Hepatocyte (in vitro differentiated cells): ENCODE measurements around the gene TIMM29. TPM values are rescaled to one million over a fixed set of nuclear protein-coding genes. Genes with fewer than 3 reads are reported as not detected.

Experiments
- DNase-seq: peaks from one replicate; pipeline ENCODE4 v3.0.0-alpha.2; 2016; ENCODE audit warnings: low spot score
- H2AFZ ChIP-seq: fragments of 200-600 bp; sonication (generic); 2 replicates; pipeline ENCODE4 v1.6.0; 2016; ENCODE audit warnings: antibody characterized with exemption, mild to moderate bottlenecking
- H3K27ac ChIP-seq: fragments of 200-600 bp; sonication (generic); 2 replicates; pipeline ENCODE4 v1.5.1; 2016; ENCODE audit warnings: mild to moderate bottlenecking
- H3K27me3 ChIP-seq: fragments of 200-600 bp; sonication (generic); 2 replicates; pipeline ENCODE4 v1.6.1; 2016
- H3K36me3 ChIP-seq: fragments of 200-600 bp; sonication (generic); replicated peaks from 2 replicates; pipeline ENCODE4 v1.5.1; 2016; ENCODE audit warnings: low read depth; ENCODE audit not compliant: insufficient read depth
- H3K4me1 ChIP-seq: fragments of 200-600 bp; sonication (generic); 2 replicates; pipeline ENCODE4 v1.5.1; 2016; ENCODE audit warnings: mild to moderate bottlenecking, moderate library complexity; ENCODE audit not compliant: insufficient read depth
- H3K4me2 ChIP-seq: fragments of 200-600 bp; sonication (generic); 2 replicates; pipeline ENCODE4 v1.6.0; 2016
- H3K4me3 ChIP-seq: fragments of 200-600 bp; sonication (generic); 2 replicates; pipeline ENCODE4 v1.5.1; 2016; ENCODE audit warnings: mild to moderate bottlenecking
- H3K79me2 ChIP-seq: fragments of 200-600 bp; sonication (generic); 2 replicates; pipeline ENCODE4 v1.6.0; 2017; ENCODE audit warnings: mild to moderate bottlenecking
- H3K9me2 ChIP-seq: fragments of 200-600 bp; sonication (generic); replicated peaks from 2 replicates; pipeline ENCODE4 v1.6.0; 2017; ENCODE audit warnings: mild to moderate bottlenecking; ENCODE audit not compliant: insufficient read depth
- H3K9me3 ChIP-seq: fragments of 200-600 bp; sonication (generic); 2 replicates; pipeline ENCODE4 v1.5.1; 2016; ENCODE audit warnings: low read depth, mild to moderate bottlenecking
- H4K20me1 ChIP-seq: fragments of 200-600 bp; sonication (generic); 2 replicates; pipeline ENCODE4 v1.6.0; 2016; ENCODE audit warnings: mild to moderate bottlenecking; ENCODE audit not compliant: insufficient read depth, poor library complexity, severe bottlenecking
- CTCF ChIP-seq: fragments of 200-600 bp; sonication (generic); IDR thresholded peaks from 2 replicates; pipeline ENCODE4 v1.5.1; 2016; ENCODE audit warnings: antibody characterized with exemption, mild to moderate bottlenecking; ENCODE audit not compliant: poor library complexity
- EZH2 ChIP-seq: fragments of 200-600 bp; sonication (generic); IDR thresholded peaks from 2 replicates; pipeline ENCODE4 v1.6.1; 2016; ENCODE audit warnings: antibody characterized with exemption, mild to moderate bottlenecking, borderline replicate concordance
- EZH2phosphoT487 ChIP-seq: fragments of 200-600 bp; sonication (generic); IDR thresholded peaks from one replicate; pipeline ENCODE4 v1.6.1; 2018; ENCODE audit warnings: antibody characterized with exemption, mild to moderate bottlenecking, low read depth, moderate library complexity; ENCODE audit not compliant: unreplicated experiment, severe bottlenecking
- WGBS: methylation state at CpG from one replicate; pipeline ENCODE4 v1.1.6; 2016; ENCODE audit warnings: low lambda C conversion rate; ENCODE audit errors: missing lambda C conversion rate; 5-methylcytosine and 5-hydroxymethylcytosine counted together
- polyA plus RNA-seq: library from polyadenylated mRNA; unstranded; fragments of >200 nt; fragmentation: Nextera tagmentation; extraction: Ambion mirVana; gene quantifications from 2 replicates; pipeline ENCODE4 v1.2.1, GENCODE V29; 2016
- total RNA-seq: library from RNA; depleted of rRNA; stranded (reverse); fragments of >200 nt; gene quantifications from 2 replicates; pipeline ENCODE4 v1.2.3, GENCODE V29; 2014

Gene TIMM29
- 19.4 and 36.2 TPM in 2 replicates for total RNA-seq
- 23.0 and 24.1 TPM in 2 replicates for polyA plus RNA-seq

GRCh38 chr19:10928563-10929401, at the start of gene TIMM29, which contains the start of gene YIPF2:
TIMM29 (plus strand) TSS chr19:10928811; CDS start chr19:10928823, 12 bp downstream.
YIPF2 (minus strand) TSS chr19:10928639; CDS start chr19:10928410, 229 bp downstream.
- Histone ChIP-seq H3K9me3 (no peaks in the 10 kb centered on the region), H3K9me2 (no peaks in the 10 kb centered on the region), H3K27ac (peak within 1 kb of the TSS; percentile 76), H3K4me3 (peak within 1 kb of the TSS; percentile 65), H3K27me3 (no peaks in the 10 kb centered on the region), H3K79me2 (peaks cover 65% of the 10 kb centered on the region), H4K20me1 (peaks cover 4% of the 10 kb centered on the region), H3K4me1 (peaks cover 12% of the 10 kb centered on the region), H2AFZ (peak within 1 kb of the TSS; percentile 60), H3K36me3 (no peaks in the 10 kb centered on the region), H3K4me2 (peak within 1 kb of the TSS; percentile 97)
- DNase-seq, result peak; percentile 99
- TF ChIP-seq EZH2phosphoT487, result no peak
- TF ChIP-seq EZH2, result no peak
- no peak for TF ChIP-seq CTCF
- 3% methylated on average over 54 of the region's 96 CpGs for WGBS

- 66% methylated on average over 14 of the region's 14 CpGs for WGBS
Observed at GRCh38 chr19:10881403-10882107, 47.1 kb upstream of the TIMM29 start.

GRCh38 chr19:10882108-10882457, 46.5 kb upstream of the TIMM29 start:
- H3K79me2 ChIP-seq, result peaks cover 100% of the 10 kb centered on the region
- TF ChIP-seq EZH2, result no peak
- no peak for TF ChIP-seq EZH2phosphoT487
- no peak for TF ChIP-seq CTCF
- 82% methylated on average over 9 of the region's 9 CpGs for WGBS
- H3K27me3 ChIP-seq, result no peaks in the 10 kb centered on the region
- no peaks in the 10 kb centered on the region for H3K9me2 ChIP-seq
- H4K20me1 ChIP-seq, result peaks cover 29% of the 10 kb centered on the region
- H3K4me1 ChIP-seq, result peaks cover 24% of the 10 kb centered on the region
- no peak overlapping the region for H3K4me3 ChIP-seq
- H2AFZ ChIP-seq, result no peak overlapping the region
- no peak for DNase-seq
- H3K36me3 ChIP-seq, result no peaks in the 10 kb centered on the region
- H3K9me3 ChIP-seq, result no peaks in the 10 kb centered on the region
- H3K27ac ChIP-seq, result no peak overlapping the region
- no peak overlapping the region for H3K4me2 ChIP-seq

More at GRCh38 chr19:10881403-10882107, 47.1 kb upstream of the TIMM29 start:
- Histone ChIP-seq H3K27me3 (no peaks in the 10 kb centered on the region), H3K9me2 (no peaks in the 10 kb centered on the region), H3K4me1 (peaks cover 24% of the 10 kb centered on the region), H3K36me3 (no peaks in the 10 kb centered on the region), H2AFZ (no peak overlapping the region), H3K4me2 (no peak overlapping the region), H3K4me3 (no peak overlapping the region), H3K79me2 (peaks cover 100% of the 10 kb centered on the region), H4K20me1 (peaks cover 23% of the 10 kb centered on the region), H3K27ac (no peak overlapping the region), H3K9me3 (no peaks in the 10 kb centered on the region)
- no peak for TF ChIP-seq CTCF
- no peak for TF ChIP-seq EZH2phosphoT487
- TF ChIP-seq EZH2, result no peak
- no peak for DNase-seq
